GM19043 (cell line): ENCODE measurements around the gene FAIM2.

Source experiments
- ATAC-seq: cut with Tn5 transposase; IDR thresholded peaks from one replicate; pipeline ENCODE4 v1.9.1; 2021; ENCODE audit warnings: low read depth; ENCODE audit not compliant: unreplicated experiment

FAIM2 gene

DNA sequence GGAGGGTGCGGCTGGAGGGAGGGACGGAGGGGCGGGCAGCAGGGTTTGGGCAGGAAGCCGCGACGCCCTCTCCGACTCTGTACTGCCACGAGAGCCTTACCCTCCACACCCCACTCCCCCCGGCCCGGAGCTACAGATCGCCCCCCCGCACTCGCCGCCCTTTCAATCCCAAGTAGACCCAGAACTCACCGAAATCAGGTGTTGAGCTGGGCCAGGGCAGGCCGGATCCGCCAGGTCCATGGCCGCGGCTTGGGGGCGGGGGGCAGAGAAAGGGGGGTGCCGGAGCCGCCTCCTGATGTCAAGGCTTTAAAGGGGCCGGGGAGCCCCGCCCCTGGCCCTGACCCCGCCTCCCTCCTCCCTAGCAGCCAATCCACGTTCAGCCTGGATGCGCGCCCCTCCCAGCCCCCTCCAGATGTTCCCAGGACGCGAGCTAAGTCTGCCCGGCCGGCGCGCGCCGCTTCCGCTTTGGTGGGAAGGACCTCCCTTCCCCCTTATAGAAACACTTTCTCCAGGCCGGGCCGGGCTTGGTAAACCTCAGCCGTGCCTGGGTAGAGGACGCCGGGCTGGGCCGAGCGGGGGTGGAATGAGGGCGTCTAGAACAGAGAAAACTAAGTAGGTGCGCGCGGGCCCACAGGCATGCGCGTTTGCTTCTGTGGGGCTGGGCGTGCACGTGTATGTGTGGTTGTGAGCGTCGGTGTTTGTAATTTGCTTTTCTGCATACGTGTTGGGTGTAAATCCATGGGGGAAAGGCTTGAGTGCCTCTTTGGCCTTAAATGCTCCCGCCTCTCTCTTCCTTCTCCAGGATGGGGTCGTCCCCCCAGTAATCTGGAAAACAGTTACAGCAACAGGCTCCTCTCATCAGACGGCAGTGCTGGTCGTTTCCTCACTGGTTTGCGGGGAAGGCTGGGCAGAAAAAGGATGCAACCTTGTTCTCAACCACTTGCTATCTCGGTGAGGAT, 75.3 kb downstream of the FAIM2 start, which contains the start of gene NCKAP5L:
Gene NCKAP5L (minus strand): TSS at position 281 of the 959 bp plus-strand sequence. CDS start 24,369 bp downstream, outside the sequence.
- ATAC-seq, result peak; percentile 81

DNA sequence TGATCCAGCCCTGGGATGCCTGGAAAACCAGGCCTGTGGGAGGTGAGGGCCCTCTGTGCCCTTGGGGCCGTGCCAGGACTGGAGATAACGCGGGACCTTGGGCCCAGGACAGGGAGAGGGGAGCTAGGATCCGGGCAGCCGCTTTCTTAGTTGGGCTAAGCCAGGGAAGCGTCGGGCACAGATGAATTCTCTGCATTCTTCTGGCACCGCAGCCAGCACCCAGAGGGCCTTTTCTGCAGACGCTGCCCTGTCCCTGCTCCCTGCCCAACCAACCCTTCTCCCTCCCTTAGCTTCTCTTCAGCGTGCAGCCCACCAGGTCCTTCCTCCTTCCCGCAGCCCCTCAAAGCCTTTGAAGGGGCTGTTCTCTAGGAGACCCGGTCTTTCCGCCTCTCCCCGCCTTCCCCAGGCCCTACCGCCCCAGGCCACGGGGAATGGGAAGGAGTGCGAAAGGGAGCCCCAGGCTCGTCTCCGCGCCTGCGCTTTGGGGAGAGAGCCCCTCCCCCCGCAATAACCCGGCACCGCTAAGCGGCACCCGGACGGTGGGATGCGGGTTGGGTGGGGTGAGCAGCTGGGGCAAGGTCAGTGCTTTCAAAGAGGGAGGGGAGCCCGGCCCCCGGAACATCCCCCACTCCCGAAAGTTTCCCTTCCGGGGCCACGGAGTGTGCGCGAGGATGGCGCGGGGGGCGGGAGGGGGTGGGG, 76.2 kb downstream of the FAIM2 start:
- no peak for ATAC-seq

DNA sequence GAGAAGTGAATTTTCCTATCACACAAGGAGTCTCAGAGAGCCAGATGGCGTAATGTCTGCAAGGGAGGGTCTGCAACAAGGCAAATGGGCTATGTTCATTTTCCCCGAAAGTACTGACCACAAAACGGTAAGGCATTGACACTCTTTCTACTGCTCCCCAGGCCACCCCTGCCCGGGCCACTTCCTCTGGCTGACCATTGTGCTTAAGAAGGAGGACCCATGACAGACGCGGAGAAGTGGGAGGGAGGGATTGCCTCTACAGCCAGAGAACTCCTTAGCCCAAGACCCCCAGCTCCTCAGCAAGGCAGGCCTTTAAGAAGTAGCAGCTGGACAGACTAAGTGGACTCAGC, 76.7 kb downstream of the FAIM2 start:
- no peak for ATAC-seq

DNA sequence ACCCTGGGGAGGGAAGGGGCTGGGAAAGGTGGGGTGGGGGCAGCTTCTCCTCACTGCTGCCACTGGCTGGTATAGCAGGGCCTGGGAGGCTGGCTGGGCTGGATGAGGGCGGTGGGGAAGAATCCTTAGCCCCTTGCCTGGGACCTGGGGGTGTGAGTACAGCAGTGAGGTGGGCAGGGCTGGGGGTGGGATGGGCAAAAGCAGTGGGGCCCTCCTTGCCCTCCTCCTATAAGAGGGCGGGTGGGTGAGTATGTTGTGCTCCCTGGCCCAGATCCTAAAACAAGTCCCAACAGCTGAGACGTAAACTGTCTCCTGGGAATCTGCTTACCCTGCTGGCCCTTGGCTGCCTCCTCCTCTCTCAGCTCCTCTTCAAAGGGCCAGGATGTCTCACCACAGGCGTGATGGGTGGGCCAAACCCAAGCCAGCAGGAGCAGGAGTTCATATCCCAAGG, 77.7 kb downstream of the FAIM2 start:
- no peak for ATAC-seq

DNA sequence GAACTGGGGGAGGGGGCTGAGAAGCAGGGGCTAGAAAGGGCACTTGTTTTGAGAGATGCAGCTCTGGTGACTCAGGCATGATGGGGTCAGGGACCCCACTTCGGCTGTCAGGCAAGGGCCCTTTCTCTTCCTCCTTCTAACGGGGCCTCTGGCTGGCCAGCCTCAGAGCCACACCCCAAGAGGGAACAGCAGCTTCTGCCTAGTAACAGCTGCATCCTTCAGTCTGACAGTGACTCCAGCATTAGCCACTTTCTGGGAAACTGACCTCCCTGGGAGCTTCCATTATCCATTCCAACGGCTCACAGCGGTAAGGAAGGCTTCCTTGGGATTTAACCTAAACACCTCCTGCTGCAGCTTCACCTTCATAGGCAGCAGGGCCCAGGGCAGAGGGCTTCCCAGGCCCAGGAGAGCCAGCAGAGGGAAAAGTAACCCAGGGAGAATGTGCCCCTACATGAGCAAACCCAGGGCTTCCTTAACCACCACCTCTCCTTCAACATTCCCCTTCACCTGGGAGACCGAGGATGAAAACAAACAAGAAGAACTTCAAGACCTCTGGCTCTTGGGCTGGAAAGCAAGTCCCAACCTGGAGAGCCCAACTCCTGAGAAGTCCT, 78.2 kb downstream of the FAIM2 start:
- no peak for ATAC-seq

DNA sequence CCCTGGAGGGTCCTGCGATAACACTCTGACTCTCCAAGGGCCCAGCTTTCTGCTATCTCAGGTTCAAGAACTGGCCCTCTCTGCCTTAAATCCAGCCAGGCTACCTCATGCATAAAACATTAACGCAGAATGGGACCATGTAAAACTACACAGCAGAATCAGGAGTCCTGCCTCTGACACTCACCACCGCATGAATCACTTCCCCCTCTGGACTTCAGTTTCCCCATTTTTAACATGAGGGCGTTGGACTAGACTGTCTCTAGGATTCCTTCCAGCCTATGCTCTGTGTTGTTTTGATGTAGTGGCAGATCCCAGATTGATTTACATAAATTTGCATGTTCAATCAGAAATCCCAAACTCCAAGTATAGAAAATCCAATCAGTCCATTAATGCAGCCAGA, 78.8 kb downstream of the FAIM2 start:
- no peak for ATAC-seq

DNA sequence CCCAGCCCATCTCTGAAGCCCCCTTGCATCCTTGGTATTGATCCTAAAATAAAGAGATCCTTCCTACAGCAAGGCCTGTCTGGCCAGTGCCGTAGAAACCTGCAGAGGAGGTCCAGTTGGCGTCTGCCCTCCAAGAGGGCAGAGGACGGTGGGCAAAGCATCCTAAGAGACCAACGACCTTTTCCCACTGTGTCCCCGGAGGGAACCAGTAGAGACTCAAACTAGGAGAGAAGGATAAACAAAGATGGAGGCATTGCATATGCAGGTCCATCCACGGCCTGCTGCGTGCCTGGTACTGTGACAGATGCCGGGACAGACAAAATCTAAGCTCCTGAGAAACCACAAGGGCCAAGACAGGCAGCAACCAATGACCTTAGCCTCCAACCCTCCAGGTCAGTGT, 79.3 kb downstream of the FAIM2 start:
- no peak for ATAC-seq

DNA sequence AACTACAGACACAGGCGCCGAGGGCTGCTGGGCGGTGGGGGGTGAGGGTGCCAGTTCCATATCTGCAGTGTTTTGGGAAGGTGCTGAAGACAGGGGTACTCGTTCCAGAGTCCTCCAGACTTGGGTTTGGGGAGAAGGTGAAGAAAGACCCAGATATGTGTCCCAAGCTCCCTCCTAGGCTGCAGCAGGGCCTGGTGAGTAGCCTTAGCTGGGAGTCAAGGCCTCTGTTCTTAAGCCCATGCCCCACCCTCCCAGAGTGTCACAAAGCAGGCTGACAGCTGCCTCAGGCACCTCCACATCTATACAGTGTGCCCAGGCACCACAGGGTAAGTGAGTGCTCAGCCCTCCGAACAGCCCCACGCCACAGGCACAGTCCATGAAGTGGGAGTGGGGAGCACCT, 79.7 kb downstream of the FAIM2 start:
- ATAC-seq, result no peak

DNA sequence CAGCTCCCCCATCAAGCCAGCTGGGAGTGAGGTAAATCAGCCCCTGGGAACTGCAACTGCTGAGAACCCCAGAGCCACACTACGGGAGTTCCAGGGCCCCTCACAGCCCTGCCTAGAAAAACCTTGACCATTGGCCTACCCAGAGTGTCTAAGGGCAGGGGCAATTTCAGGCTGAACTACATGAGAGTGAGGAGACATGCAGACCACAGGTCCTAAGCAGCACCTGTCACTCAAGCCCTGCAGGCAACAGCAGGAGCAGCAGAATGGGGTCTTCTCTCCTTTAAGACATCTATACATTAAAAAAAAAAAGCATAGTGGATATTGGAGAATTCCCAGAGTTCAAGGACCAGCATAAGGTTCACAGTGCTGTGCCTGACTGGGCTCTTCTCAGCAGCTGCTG, 80.3 kb downstream of the FAIM2 start:
- ATAC-seq, result no peak

DNA sequence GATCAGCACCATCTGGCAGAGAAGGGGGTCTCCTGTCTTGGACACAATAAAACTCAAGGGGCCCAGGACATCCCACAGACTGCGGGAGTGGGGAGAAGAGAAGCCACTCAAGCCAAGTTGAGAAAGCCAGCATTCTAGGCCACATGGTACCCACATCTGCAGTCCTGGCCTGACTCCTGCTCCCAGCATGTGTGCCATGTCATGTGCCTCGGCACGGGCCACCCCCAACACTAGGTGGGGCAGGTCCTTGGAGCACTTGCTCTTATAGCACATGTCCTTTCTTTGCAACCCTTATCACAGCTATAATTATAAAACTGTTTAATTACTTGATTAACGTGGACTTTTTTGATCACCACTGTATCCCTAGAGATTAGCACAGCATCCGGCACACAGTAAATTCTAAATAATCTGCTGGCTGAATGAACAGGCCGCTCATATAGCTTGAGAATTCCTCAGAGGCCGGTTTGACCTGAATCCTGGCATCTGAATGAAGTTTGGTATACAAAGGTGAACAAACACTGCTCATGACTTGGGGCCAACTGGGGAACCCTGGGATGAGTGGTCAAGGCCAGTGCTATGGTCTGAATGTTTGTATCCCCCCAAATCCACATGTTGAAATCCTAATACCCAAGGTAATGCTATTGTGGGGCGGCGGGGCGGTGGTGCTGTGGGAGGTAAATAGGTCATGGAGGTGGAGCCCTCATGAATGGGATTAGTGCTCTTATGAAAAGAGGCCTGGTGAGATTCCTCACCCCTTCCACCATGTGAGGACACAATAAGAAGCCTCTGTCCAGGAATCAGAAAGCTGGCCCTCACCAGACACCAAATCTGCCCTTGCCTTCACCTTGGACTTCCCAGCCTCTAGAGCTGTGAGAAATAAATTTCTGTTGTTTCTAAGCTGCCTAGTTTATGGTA, 82.1 kb downstream of the FAIM2 start:
- no peak for ATAC-seq

DNA sequence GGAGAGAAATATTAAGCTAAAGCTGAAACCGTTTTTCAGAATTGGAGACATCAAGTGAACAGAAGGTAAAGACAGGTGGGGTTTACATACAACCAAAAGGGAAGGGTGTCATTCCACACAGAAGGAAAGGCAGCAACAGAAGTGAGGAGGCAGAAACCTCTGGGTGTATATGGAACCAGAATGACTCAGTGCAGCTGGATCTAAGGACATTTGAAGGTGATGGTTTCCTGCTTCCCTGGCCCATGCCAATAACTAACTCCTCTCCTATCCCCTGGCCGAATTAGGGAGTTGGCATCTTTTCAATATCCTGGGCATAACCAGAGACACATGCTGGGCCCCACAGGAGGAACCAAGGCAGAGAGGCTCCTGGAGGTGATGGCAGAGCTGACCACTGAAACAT, 83.9 kb downstream of the FAIM2 start:
- ATAC-seq, result no peak

DNA sequence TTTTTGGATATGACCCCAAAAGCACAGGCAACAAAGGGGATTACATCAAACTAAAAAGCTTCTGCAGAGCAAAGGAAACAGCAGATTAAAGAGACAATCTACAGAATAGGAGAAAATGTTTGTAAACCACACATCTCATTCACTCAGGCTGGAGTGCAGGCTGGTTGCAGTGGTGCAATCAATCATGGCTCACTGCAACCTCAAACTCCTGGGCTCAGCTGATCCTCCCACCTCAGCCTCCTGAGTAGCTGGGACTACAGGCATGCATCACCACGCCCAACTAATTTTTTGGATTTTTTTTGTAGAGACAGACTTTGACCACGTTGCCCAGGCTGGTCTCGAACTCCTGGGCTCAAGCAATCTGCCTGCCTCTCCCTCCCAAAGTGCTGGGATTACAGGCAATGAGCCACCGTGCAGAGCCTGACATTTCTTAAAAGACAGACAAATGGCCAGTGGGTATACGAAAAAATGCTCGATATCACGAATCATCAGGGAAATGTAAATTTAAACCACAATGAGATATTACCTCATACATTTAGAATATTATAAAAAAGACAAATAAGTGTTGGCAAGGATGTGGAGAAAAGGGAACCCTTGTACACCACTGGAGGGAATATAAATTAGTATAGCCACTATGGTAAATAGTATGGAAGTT, 85.3 kb downstream of the FAIM2 start:
- ATAC-seq, result no peak
